H1 (cell line): ENCODE measurements around the gene KMT5B.

Source experiments
- ATF3 ChIP-seq: IDR thresholded peaks from 2 replicates; pipeline ENCODE4 v1.6.1; 2011; ENCODE audit warnings: low read depth, mild to moderate bottlenecking, low read length; ENCODE audit not compliant: insufficient read depth
- CREB1 ChIP-seq: IDR thresholded peaks from 2 replicates; pipeline ENCODE4 v1.6.1; 2012; ENCODE audit warnings: inconsistent platforms
- CTCF ChIP-seq, 3 experiments: IDR thresholded peaks; 1 replicate in 2 of 3; 2 replicates in 1 of 3; pipeline versions ENCODE4 v1.5.1 to v1.6.1; 2011; ENCODE audit warnings: low read length in 3 of 3, mild to moderate bottlenecking in 3 of 3, inconsistent platforms in 2 of 3, low read depth in 1 of 3, moderate library complexity in 1 of 3; ENCODE audit not compliant: insufficient read depth in 1 of 3; ENCODE audit errors: control extremely low read depth in 1 of 3
- EP300 ChIP-seq, 2 experiments: IDR thresholded peaks; 1 replicate in 1 of 2; 2 replicates in 1 of 2; pipeline ENCODE4 v1.6.1; 2011 to 2012; ENCODE audit warnings: low read depth in 2 of 2, low read length in 2 of 2, mild to moderate bottlenecking in 2 of 2, borderline replicate concordance in 1 of 2, inconsistent platforms in 1 of 2, moderate library complexity in 1 of 2
- EZH2 ChIP-seq: fragments of 200-600 bp; sonication (generic); IDR thresholded peaks from 2 replicates; pipeline ENCODE4 v1.7.1; 2012; ENCODE audit warnings: low read depth, mild to moderate bottlenecking, moderate library complexity, low read length, inconsistent platforms; ENCODE audit not compliant: severe bottlenecking
- GABPA ChIP-seq: IDR thresholded peaks from 2 replicates; pipeline ENCODE4 v1.6.1; 2011; ENCODE audit warnings: mild to moderate bottlenecking, low read length, moderate library complexity, borderline replicate concordance; ENCODE audit not compliant: insufficient read depth
- MAFK ChIP-seq: IDR thresholded peaks from 2 replicates; pipeline ENCODE4 v1.6.1; 2012; ENCODE audit warnings: low read depth, mild to moderate bottlenecking, improper control_type of control experiment, low read length
- POLR2AphosphoS5 ChIP-seq: IDR thresholded peaks from 2 replicates; pipeline ENCODE4 v1.6.1; 2011; ENCODE audit warnings: low read depth, low read length
- SIN3A ChIP-seq, 2 experiments: IDR thresholded peaks in 1 of 2; conservative IDR thresholded peaks in 1 of 2; 2 replicates each; pipeline ENCODE4 v1.6.1; 2011 to 2012; ENCODE audit warnings: low read length in 2 of 2, improper control_type of control experiment in 1 of 2, low read depth in 1 of 2, mild to moderate bottlenecking in 1 of 2
- TEAD4 ChIP-seq: IDR thresholded peaks from 2 replicates; pipeline ENCODE4 v1.6.1; 2012; ENCODE audit warnings: low read depth, low read length, inconsistent platforms, mixed read lengths

GRCh38 chr11:68149417-68149816, 63.7 kb downstream of the KMT5B start:
- TF ChIP-seq CTCF (IDR thresholded peaks at IDR 0.05; ENCODE audit: control extremely low read depth in 1 of 3, insufficient read depth in 1 of 3, low read depth in 1 of 3, low read length in 3 of 3) = no peak
- TF ChIP-seq POLR2AphosphoS5 = no peak
- no peak for TF ChIP-seq EP300 (IDR thresholded peaks at IDR 0.05; ENCODE audit: borderline replicate concordance in 1 of 2, low read depth in 2 of 2, low read length in 2 of 2)
- no peak for TF ChIP-seq EZH2
- no peak for TF ChIP-seq CREB1
- no peak for TF ChIP-seq TEAD4
- no peak for TF ChIP-seq ATF3
- no peak for TF ChIP-seq SIN3A (conservative IDR thresholded peaks at IDR 0.05 in 1 of 2, IDR thresholded peaks at IDR 0.05 in 1 of 2; ENCODE audit: low read depth in 1 of 2, low read length in 2 of 2)
- no peak for TF ChIP-seq MAFK
- no peak for TF ChIP-seq GABPA
